DOHH2 (cell line): ENCODE results near the gene CD72.
A peak's percentile ranks its signal among the peaks of the same experiment; 100 is the strongest.

Experiments
- H3F3A ChIP-seq: fragments of 200-600 bp; sonication (generic), shearing (Covaris generic); 2 replicates; pipeline ENCODE4 v1.6.0; 2016; ENCODE audit warnings: antibody characterized with exemption, mild to moderate bottlenecking; ENCODE audit not compliant: control insufficient read depth, insufficient read depth
- H3K27ac ChIP-seq: fragments of 200-600 bp; sonication (generic); 2 replicates; pipeline ENCODE4 v1.5.1; 2014; ENCODE audit warnings: low read depth, mild to moderate bottlenecking, low read length, moderate library complexity
- H3K27me3 ChIP-seq: fragments of 200-600 bp; sonication (generic); 2 replicates; pipeline ENCODE4 v1.6.1; 2014; ENCODE audit warnings: mild to moderate bottlenecking, low read length, mixed read lengths; ENCODE audit not compliant: control insufficient read depth
- H3K36me3 ChIP-seq: fragments of 200-600 bp; sonication (generic); 2 replicates; pipeline ENCODE4 v1.6.1; 2014; ENCODE audit warnings: mild to moderate bottlenecking, low read length, moderate library complexity, mixed read lengths; ENCODE audit not compliant: control insufficient read depth
- H3K4me1 ChIP-seq: fragments of 200-600 bp; sonication (generic); 2 replicates; pipeline ENCODE4 v1.6.1; 2014; ENCODE audit warnings: mild to moderate bottlenecking, low read length, mixed read lengths; ENCODE audit not compliant: control insufficient read depth
- H3K4me2 ChIP-seq: fragments of 200-600 bp; sonication (generic); 2 replicates; pipeline ENCODE4 v1.6.0; 2014; ENCODE audit warnings: mild to moderate bottlenecking, low read length, moderate library complexity
- H3K4me3 ChIP-seq: fragments of 200-600 bp; sonication (generic); 2 replicates; pipeline ENCODE4 v1.5.1; 2014; ENCODE audit warnings: mild to moderate bottlenecking, low read length, mixed read lengths
- H3K79me2 ChIP-seq: fragments of 200-600 bp; sonication (generic); 2 replicates; pipeline ENCODE4 v1.6.1; 2014; ENCODE audit warnings: mild to moderate bottlenecking, low read length, mixed read lengths; ENCODE audit not compliant: control insufficient read depth
- H3K9me2 ChIP-seq: fragments of 200-600 bp; sonication (generic); replicated peaks from 2 replicates; pipeline ENCODE4 v1.6.1; 2014; ENCODE audit warnings: mild to moderate bottlenecking, low read length, mixed read lengths; ENCODE audit not compliant: control insufficient read depth
- H3K9me3 ChIP-seq: fragments of 200-600 bp; sonication (generic); 2 replicates; pipeline ENCODE4 v1.6.1; 2014; ENCODE audit warnings: antibody characterized with exemption, low read length, mixed read lengths; ENCODE audit not compliant: control insufficient read depth, insufficient read depth
- H4K20me1 ChIP-seq: fragments of 200-600 bp; sonication (generic); 2 replicates; pipeline ENCODE4 v1.6.0; 2014; ENCODE audit warnings: low read depth, mild to moderate bottlenecking, antibody characterized with exemption, low read length, moderate library complexity; ENCODE audit not compliant: control insufficient read depth, insufficient read depth
- CTCF ChIP-seq: fragments of 200-600 bp; sonication (generic); IDR thresholded peaks from one replicate; pipeline ENCODE4 v1.5.1; 2014; ENCODE audit warnings: antibody characterized with exemption, mild to moderate bottlenecking, low read depth, low read length; ENCODE audit not compliant: poor library complexity, severe bottlenecking
- EZH2phosphoT487 ChIP-seq: fragments of 200-600 bp; sonication (generic); IDR thresholded peaks from 2 replicates; pipeline ENCODE4 v1.6.1; 2017; ENCODE audit warnings: borderline replicate concordance, mild to moderate bottlenecking, antibody characterized with exemption, low read length, moderate library complexity, mixed read lengths

Gene CD72

DNA sequence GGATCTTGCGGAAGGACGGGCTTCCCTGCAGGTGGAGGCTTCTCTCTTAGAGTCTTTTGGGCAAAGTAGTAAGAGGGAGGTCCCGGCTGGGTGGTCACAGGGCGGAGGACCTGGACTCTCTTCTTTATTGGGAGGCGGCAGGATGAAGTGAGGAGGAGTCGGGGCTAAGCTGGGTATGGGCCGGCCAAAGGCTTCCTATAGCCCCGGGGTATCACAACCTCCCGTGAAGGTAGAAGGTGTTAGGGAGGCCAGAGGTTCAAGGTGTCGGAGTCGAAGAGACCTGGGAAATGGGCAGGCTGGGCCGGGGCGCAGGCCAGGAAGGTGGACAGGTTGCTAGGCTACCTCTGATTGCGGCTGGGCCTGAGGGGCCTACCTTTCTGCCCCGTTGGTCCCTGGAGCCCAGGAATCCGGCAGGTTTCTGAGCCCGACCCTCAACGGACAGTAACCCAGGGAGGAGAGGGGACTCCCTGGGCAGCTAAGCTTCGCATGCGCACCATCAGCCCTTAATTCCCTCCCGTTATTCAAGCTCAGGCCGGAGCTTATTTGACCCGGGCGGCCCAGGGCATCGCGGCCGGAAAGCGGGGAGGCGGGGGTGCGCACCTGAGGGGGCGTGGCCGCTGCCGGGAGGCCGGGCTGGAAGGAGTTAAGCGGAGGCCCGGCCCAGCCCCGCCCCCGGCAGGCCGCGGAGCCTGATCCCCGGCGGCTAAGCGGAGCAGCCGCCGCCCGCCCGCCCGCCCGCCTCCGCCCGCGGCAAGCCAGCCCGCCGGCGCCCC lies 13.4 kb downstream of the CD72 start, which contains the start of gene TESK1:
TESK1 (plus strand) TSS at position 685 of the 773 bp plus-strand sequence. CDS start 358 bp downstream, outside the sequence.
- Histone ChIP-seq H3K27me3 (no peaks in the 10 kb centered on the region), H3K9me3 (no peaks in the 10 kb centered on the region), H3K79me2 (peaks cover 18% of the 10 kb centered on the region), H3K4me2 (peak within 1 kb of the TSS; percentile 92), H3F3A (no peaks in the 10 kb centered on the region), H3K9me2 (no peaks in the 10 kb centered on the region), H3K36me3 (peaks cover 25% of the 10 kb centered on the region), H3K4me3 (peak within 1 kb of the TSS; percentile 84), H4K20me1 (no peaks in the 10 kb centered on the region), H3K4me1 (peaks cover 35% of the 10 kb centered on the region), H3K27ac (peak within 1 kb of the TSS; percentile 52)
- TF ChIP-seq CTCF (no peak), EZH2phosphoT487 (no peak)

GRCh38 chr9:35603986-35604577 lies 14.1 kb downstream of the CD72 start:
- H3K4me1 ChIP-seq = peaks cover 41% of the 10 kb centered on the region
- peak overlapping the region; percentile 92 for H3K4me2 ChIP-seq
- no peaks in the 10 kb centered on the region for H3F3A ChIP-seq
- peaks cover 18% of the 10 kb centered on the region for H3K79me2 ChIP-seq
- peak overlapping the region; percentile 52 for H3K27ac ChIP-seq
- H3K9me2 ChIP-seq = no peaks in the 10 kb centered on the region
- no peaks in the 10 kb centered on the region for H3K9me3 ChIP-seq
- H3K36me3 ChIP-seq = peaks cover 18% of the 10 kb centered on the region
- peak; percentile 96 for TF ChIP-seq CTCF
- TF ChIP-seq EZH2phosphoT487 = no peak
- 0 out of 2 replicates have a peak, but pooled peaks cover 2% of the 10 kb centered on the region for H4K20me1 ChIP-seq
- H3K4me3 ChIP-seq = peak overlapping the region; percentile 82
- H3K27me3 ChIP-seq = no peaks in the 10 kb centered on the region

DNA sequence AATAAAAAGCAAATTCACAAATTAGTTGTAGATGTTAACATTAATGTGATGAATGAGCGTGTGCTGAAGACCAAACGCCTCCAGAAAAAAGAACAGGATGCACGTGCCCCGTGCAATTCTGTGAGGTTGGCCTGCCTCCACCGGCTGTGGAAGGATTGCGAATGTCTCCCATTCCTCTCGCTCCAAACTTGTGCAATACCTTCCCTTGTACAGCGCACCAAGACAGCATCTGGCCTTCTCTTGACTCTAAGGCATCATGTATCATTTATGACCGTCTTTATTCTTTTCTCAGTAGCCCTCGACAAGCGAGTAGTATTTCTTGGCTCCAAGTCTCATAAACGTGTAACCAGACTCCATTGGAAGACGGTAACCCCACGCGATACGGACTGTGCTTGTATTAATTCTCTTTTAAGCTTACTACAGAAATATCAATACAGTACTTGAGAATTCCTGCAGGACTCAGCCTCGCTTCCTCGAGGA lies 14.7 kb downstream of the CD72 start:
- TF ChIP-seq CTCF = no peak
- no peak for TF ChIP-seq EZH2phosphoT487
- Histone ChIP-seq H4K20me1 (0 out of 2 replicates have a peak, but pooled peaks cover 2% of the 10 kb centered on the region), H3K4me3 (peak overlapping the region; percentile 78), H3K9me2 (no peaks in the 10 kb centered on the region), H3K36me3 (peaks cover 13% of the 10 kb centered on the region), H3K4me2 (peak overlapping the region; percentile 88), H3K4me1 (peaks cover 47% of the 10 kb centered on the region), H3K79me2 (peaks cover 18% of the 10 kb centered on the region), H3K27me3 (no peaks in the 10 kb centered on the region), H3K27ac (peak overlapping the region; percentile 12; the same call in 1 of the 2 replicates), H3K9me3 (peaks cover 3% of the 10 kb centered on the region; the same call in 1 of the 2 replicates), H3F3A (no peaks in the 10 kb centered on the region)
